IPS DF 6.9 (cell line): ENCODE results near the gene SEMA5B.

Source experiments
- DNase-seq: peaks from one replicate; pipeline ENCODE4 v3.0.0-alpha.2; 2013; ENCODE audit warnings: low read depth, low spot score
- H3K27ac ChIP-seq: one replicate; pipeline ENCODE4 v1.5.1; 2013; ENCODE audit warnings: low read length, control low read depth
- H3K27me3 ChIP-seq: 2 replicates; pipeline ENCODE4 v1.6.1; 2013; ENCODE audit warnings: mild to moderate bottlenecking, low read length; ENCODE audit not compliant: control insufficient read depth, insufficient read depth
- H3K36me3 ChIP-seq: 2 replicates; pipeline ENCODE4 v1.6.1; 2013; ENCODE audit warnings: low read length; ENCODE audit not compliant: control insufficient read depth, insufficient read depth
- H3K4me1 ChIP-seq: 2 replicates; pipeline ENCODE4 v1.6.1; 2013; ENCODE audit warnings: low read length; ENCODE audit not compliant: control insufficient read depth, insufficient read depth
- H3K4me3 ChIP-seq: 2 replicates; pipeline ENCODE4 v1.5.1; 2013; ENCODE audit warnings: mild to moderate bottlenecking, low read length
- H3K9me3 ChIP-seq: 2 replicates; pipeline ENCODE4 v1.6.1; 2013; ENCODE audit warnings: low read length, inconsistent platforms; ENCODE audit not compliant: control insufficient read depth, insufficient read depth
- WGBS: extraction: QIAGEN DNeasy Blood & Tissue Kit; methylation state at CpG from one replicate; pipeline ENCODE4 v1.1.7; 2013; ENCODE audit warnings: mixed read lengths, missing lambda C conversion rate; ENCODE audit not compliant: insufficient read length, insufficient coverage; 5-methylcytosine and 5-hydroxymethylcytosine counted together

Gene SEMA5B

DNA sequence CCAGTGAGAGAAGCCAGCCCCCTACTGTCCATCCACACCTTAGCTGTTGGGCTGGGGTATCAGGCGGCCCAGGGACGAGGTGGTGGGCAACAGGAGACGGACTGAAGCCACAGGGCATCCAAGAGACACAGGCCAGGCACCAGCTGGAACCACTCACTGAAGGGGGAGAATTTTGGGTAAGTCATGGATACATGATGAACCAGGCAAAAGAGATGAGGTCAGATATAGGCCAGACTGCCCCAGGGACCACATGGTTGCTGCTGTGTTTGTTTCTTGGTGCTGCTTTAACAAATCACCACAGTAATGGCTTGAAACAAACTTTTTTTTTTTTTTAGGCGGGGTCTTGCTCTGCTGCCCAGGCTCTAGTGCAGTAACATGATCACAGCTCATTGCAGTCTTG lies 66.4 kb downstream of the SEMA5B start:
- H3K4me1 ChIP-seq = peaks cover 6% of the 10 kb centered on the region; the same call in 1 of the 2 replicates
- no peak overlapping the region for H3K27ac ChIP-seq
- no CpG with 5 or more reads among the region's 4 CpGs for WGBS
- H3K4me3 ChIP-seq = no peak overlapping the region
- no peaks in the 10 kb centered on the region for H3K9me3 ChIP-seq
- no peaks in the 10 kb centered on the region for H3K36me3 ChIP-seq
- no peaks in the 10 kb centered on the region for H3K27me3 ChIP-seq
- no peak for DNase-seq

DNA sequence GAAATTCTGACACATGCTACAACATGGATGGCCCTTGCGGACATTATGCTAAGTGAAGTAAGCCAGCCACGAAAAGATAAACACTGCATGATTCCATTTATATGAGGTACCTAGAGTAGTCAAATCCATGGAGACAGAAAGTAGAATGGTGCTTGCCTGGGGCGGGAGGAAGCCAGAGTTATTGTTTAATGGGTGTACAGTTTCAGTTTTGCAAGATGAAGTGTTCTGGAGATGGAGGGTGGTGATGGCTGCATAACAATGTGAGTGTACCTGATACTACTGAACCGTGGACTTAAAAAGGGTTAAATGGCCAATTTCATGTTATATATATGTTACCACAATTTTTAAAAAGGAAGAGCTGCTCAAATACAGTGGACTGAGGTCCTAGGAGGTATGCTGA lies 66.9 kb downstream of the SEMA5B start:
- Histone ChIP-seq H3K4me3 (no peak overlapping the region), H3K27ac (no peak overlapping the region), H3K4me1 (peaks cover 6% of the 10 kb centered on the region; the same call in 1 of the 2 replicates), H3K36me3 (no peaks in the 10 kb centered on the region), H3K9me3 (no peaks in the 10 kb centered on the region), H3K27me3 (no peaks in the 10 kb centered on the region)
- WGBS = no CpG with 5 or more reads among the region's 4 CpGs
- DNase-seq = no peak

DNA sequence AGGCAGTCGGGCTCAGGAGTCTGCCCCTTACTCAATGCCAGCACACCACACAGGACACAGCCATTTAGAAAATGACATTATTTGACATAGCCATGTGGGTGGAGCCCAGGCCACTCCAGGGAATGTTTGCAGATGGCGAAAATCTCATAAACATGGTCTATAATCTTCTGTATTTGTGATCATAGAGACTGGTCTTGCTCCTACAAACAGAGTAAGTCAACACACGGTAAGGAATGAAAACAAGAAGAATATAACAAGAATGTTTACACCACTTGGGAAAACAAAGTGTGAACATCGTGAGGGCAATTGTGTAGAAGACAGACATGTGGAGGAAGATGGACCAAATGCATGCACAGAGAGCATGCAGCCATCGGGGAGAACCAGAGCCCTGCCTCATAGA lies 68.2 kb downstream of the SEMA5B start:
- WGBS = no CpG with 5 or more reads among the region's 5 CpGs
- H3K27me3 ChIP-seq = no peaks in the 10 kb centered on the region
- no peak for DNase-seq
- H3K4me1 ChIP-seq = peaks cover 6% of the 10 kb centered on the region; the same call in 1 of the 2 replicates
- no peaks in the 10 kb centered on the region for H3K36me3 ChIP-seq
- no peak overlapping the region for H3K27ac ChIP-seq
- H3K9me3 ChIP-seq = no peaks in the 10 kb centered on the region
- no peak overlapping the region for H3K4me3 ChIP-seq

DNA sequence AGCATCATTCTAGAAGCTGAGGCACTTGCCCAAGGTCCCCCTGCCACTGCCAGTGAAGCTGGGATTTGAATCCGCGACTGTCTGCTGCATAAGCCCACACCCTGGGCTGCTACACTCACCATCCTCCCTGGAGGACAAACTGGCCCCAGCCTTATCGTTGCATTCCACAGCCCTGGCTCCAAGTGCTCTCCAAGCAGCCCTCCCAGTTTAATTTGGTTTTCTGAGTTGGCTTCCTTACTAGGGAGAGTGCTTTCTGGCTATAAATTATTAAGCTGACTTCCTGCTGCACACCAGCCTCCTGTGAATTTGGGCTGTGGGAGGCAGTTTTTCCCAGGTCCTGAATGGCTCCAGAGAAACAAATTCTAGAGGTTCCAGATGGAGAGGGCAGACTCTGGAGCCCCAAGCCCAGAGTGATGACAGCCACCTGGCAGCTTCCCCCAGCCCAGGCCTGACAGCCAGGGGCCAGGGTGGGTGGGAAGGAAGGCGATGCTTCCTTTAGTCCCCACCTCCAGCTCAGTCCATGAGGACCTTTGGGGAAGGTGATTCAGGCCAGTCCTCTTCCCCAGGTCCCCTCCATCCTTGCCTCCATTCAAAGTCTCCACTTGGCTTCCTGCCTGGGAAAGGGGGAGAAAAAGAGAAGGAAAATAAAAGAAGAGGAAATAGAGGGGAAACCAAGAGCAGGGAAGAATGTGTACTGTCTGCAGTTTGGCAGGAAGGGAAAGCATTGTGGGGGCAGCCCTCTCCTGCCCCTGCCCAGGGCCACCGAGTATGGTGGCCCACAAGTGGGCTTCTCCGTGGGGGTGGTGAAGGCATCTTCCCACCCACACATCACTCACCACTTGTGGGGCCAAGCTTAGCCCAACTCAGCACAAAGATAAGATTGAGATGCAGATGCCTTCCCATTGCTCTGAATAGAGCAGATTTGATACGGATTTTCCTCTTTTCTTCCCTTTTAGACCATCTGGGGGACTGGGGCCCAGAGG lies 69.6 kb downstream of the SEMA5B start:
- Histone ChIP-seq H3K27me3 (no peaks in the 10 kb centered on the region), H3K4me3 (no peak overlapping the region)
- no CpG with 5 or more reads among the region's 7 CpGs for WGBS

DNA sequence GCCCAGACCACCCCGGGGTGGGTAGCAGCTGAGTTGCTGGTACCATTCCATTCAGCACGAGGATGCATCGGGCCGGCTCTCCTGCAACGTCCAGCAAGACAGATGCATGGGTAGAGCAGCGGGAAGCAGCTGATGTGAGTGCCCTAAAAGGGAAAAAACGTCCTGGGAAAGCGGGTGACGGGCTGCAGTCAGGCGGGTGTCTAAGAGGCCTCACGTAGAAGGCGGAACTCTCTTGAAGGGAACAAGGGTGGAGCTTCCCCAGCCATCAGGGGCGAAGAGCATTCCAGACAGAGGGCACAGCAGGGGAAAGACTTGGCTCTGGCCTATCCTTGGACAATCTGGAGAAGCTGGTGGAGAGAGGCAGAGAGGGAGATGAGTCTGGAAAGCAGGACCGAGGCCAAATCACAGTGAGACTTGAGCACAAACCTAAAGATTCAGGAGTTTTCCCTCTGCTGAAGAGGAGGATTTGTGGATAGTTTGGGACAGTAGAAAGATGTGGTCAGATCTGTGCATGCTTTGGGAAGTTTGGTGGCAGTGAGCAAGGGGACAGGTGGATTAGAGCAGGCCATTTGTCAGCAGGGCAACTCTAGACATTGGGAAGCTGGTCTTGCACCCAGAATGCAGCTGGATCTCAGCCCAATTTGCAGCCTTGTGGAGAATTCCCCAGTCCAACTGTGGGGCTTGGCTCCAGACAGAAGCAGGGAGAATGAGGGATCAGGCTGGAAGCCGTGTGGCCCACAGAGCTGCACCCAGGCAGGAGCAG lies 70.7 kb downstream of the SEMA5B start:
- Histone ChIP-seq H3K27me3 (no peaks in the 10 kb centered on the region), H3K4me1 (peaks cover 9% of the 10 kb centered on the region; the same call in 1 of the 2 replicates), H3K9me3 (no peaks in the 10 kb centered on the region), H3K27ac (no peak overlapping the region), H3K4me3 (no peak overlapping the region), H3K36me3 (no peaks in the 10 kb centered on the region)
- no CpG with 5 or more reads among the region's 15 CpGs for WGBS
- DNase-seq = no peak

More for the DNA sequence above, 69.6 kb downstream of the SEMA5B start:
- H3K4me1 ChIP-seq = peaks cover 6% of the 10 kb centered on the region; the same call in 1 of the 2 replicates
- H3K36me3 ChIP-seq = no peaks in the 10 kb centered on the region
- H3K9me3 ChIP-seq = no peaks in the 10 kb centered on the region
- H3K27ac ChIP-seq = no peak overlapping the region
- no peak for DNase-seq

DNA sequence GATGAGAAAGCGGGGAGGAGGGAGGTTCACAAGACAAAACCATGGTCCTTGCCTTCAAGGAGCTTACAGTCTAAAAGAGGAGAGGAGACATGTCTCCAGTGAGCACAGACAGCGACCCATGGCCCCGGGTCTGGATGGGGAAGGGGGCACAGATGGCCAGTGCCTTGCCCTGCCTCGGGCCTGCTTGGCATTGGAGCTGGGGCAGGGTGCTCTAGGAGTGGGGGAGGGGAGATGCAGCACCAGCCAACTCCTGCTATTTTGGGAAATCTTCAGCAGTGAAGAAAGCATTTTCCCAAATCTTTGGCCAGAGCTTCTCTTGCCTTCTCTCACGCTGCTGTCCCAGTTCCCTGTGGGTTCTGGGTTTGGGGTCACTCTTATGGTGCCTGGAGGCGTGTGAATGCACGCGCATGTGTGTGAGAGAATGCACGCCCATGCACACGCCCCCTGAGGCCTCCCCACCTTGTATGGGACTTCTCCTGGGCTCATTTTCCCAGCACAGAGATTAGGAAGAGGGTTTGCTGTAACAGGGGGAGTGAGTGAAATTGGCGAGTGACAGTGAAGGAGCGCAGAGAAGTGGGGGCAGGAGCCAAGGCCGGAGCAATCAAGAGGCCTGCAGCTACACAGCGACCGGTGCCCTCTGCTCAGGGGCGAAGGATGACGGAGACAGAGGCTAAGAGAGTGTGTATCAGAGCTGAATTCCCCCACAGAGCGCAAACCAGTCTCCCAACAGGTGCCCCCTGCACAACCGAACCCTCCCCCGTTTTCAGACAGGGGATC lies 71.5 kb downstream of the SEMA5B start:
- H3K27ac ChIP-seq = no peak overlapping the region
- H3K4me1 ChIP-seq = peaks cover 9% of the 10 kb centered on the region; the same call in 1 of the 2 replicates
- H3K9me3 ChIP-seq = no peaks in the 10 kb centered on the region
- no peaks in the 10 kb centered on the region for H3K27me3 ChIP-seq
- DNase-seq = no peak
- no CpG with 5 or more reads among the region's 20 CpGs for WGBS
- no peak overlapping the region for H3K4me3 ChIP-seq
- no peaks in the 10 kb centered on the region for H3K36me3 ChIP-seq

DNA sequence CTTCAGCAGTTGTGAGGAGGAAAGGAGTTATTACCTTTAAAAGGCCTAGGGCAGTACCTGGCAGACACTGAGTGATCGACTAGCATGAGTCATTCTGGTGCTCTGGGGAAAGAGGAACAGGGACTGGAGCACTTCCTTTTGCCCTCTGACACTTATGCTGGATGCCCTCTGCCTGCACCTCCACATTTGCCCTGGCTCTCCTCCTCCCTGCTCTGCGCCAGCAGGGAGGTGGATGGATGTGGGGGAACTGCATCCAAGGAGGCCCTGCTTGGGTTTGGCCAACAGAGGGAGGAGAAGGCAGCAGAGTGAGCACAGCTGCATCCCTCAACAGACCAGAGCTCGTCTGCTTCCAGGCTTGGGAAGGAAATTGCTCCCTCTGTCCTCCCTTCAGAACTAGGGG lies 75.0 kb downstream of the SEMA5B start:
- Histone ChIP-seq H3K4me1 (peaks cover 9% of the 10 kb centered on the region), H3K9me3 (no peaks in the 10 kb centered on the region), H3K4me3 (no peak overlapping the region), H3K36me3 (no peaks in the 10 kb centered on the region), H3K27ac (no peak overlapping the region), H3K27me3 (no peaks in the 10 kb centered on the region)
- no peak for DNase-seq
- no CpG with 5 or more reads among the region's 3 CpGs for WGBS

DNA sequence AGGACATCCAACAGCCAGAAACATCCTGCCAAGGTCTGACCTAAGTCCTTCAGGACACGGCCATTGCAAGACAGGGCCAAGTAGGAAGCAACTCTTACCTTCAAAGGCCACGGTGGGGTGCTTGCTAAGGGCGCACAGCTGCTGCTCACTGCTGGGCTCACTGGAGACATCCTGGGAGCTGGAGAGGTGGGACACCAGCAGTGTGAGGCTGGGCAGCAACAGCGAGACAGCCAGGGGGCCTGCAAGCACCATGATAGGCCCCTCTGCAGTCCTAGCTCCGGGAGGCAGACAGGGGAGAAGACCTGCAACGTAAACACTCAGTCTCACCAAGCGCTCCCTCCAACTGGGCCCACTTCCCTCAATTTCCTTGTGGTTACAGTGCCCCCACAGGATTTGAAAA lies 79.2 kb downstream of the SEMA5B start:
- Histone ChIP-seq H3K9me3 (no peaks in the 10 kb centered on the region), H3K36me3 (no peaks in the 10 kb centered on the region), H3K4me3 (no peak overlapping the region), H3K4me1 (peaks cover 2% of the 10 kb centered on the region), H3K27ac (no peak overlapping the region), H3K27me3 (no peaks in the 10 kb centered on the region)
- no peak for DNase-seq
- no CpG with 5 or more reads among the region's 7 CpGs for WGBS

DNA sequence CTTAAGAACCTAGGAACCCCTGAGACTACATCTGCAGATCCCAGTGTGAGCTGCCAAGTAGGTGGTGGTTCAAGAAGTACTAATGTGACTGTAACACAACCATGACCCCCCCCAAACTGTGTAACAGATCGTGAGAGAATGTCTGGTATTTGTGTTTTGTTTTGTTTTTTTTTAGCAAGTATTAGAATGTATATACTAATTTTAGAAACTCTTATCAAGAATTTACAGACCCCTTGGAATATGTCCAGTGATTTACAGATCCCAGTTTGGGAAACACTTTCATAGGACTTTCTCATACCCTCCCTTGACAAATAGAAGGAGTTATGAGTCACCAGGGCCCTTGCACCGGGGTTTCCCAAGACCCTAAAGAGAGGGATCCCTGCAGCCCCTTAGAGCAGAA lies 79.8 kb downstream of the SEMA5B start:
- H3K27ac ChIP-seq = no peak overlapping the region
- no peak for DNase-seq
- no CpG with 5 or more reads among the region's 2 CpGs for WGBS

DNA sequence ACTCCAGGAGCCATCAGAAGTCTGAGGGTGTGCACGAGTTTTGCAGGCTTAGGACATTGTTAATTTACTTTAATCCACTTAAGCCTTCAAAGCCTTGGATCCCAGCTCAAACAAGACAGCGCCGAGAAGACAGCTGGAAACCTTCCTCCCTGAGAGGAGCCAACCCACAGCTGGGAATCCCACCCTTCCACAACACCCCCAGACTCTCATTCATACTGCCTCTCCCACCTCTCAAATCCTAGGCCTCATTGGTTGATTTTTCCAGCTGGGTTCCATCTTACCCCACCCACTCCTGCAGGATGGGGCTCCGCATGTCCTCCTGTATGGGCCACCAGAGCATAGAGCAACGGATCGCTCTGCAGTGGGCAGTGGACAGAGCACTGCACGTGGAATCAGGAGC lies 80.4 kb downstream of the SEMA5B start:
- H3K9me3 ChIP-seq = no peaks in the 10 kb centered on the region
- H3K36me3 ChIP-seq = no peaks in the 10 kb centered on the region
- no peaks in the 10 kb centered on the region; the same call in 1 of the 2 replicates for H3K4me1 ChIP-seq
- no CpG with 5 or more reads among the region's 7 CpGs for WGBS
- no peak overlapping the region for H3K27ac ChIP-seq
- H3K27me3 ChIP-seq = no peaks in the 10 kb centered on the region
- no peak overlapping the region for H3K4me3 ChIP-seq
- no peak for DNase-seq

More for the DNA sequence above, 79.8 kb downstream of the SEMA5B start:
- Histone ChIP-seq H3K9me3 (no peaks in the 10 kb centered on the region), H3K4me1 (peaks cover 2% of the 10 kb centered on the region), H3K4me3 (no peak overlapping the region), H3K36me3 (no peaks in the 10 kb centered on the region), H3K27me3 (no peaks in the 10 kb centered on the region)
